Measurements from ENCODE around the gene PAPSS1. TPM values are rescaled to one million over a fixed set of nuclear protein-coding genes. Genes with fewer than 3 reads are reported as not detected.

Gene PAPSS1
- total RNA-seq, 2 donors from 2014 or later: 20.0 to 29.8 TPM

- Histone ChIP-seq H3K27ac (no peak overlapping the region), H3K4me1 (ENCODE audit: control insufficient read depth in 1 of 2, low read depth in 2 of 2) (no peaks in the 10 kb centered on the region), H3K9me3 (no peaks in the 10 kb centered on the region), H3K36me3 (peaks cover 3% of the 10 kb centered on the region), H3K4me3 (no peak overlapping the region), H3K27me3 (replicated peaks; ENCODE audit: insufficient read depth) (no peaks in the 10 kb centered on the region)
- no peak for ATAC-seq (ENCODE audit: insufficient number of reproducible peaks, low FRiP score, low read depth)
- TF ChIP-seq CTCF (IDR thresholded peaks at IDR 0.05): no peak
- DNase-seq (ENCODE audit: low spot score): no peak
Measured at GRCh38 chr4:107650251-107650650, 69.8 kb downstream of the PAPSS1 start.

- TF ChIP-seq CTCF (IDR thresholded peaks at IDR 0.05): no peak
- peaks cover 10% of the 10 kb centered on the region for H3K36me3 ChIP-seq
Measured at GRCh38 chr4:107648178-107648991, 71.6 kb downstream of the PAPSS1 start.

GRCh38 chr4:107647591-107647990 is 72.4 kb downstream of the PAPSS1 start:
- Histone ChIP-seq H3K36me3 (peaks cover 10% of the 10 kb centered on the region), H3K27ac (no peak overlapping the region), H3K9me3 (no peaks in the 10 kb centered on the region), H3K27me3 (replicated peaks; ENCODE audit: insufficient read depth) (no peaks in the 10 kb centered on the region), H3K4me1 (ENCODE audit: control insufficient read depth in 1 of 2, low read depth in 2 of 2) (no peaks in the 10 kb centered on the region), H3K4me3 (no peak overlapping the region)
- no peak for ATAC-seq (ENCODE audit: insufficient number of reproducible peaks, low FRiP score, low read depth)
- no peak for DNase-seq (ENCODE audit: low spot score)
- no peak for TF ChIP-seq CTCF (IDR thresholded peaks at IDR 0.05)

More at GRCh38 chr4:107648178-107648991, 71.6 kb downstream of the PAPSS1 start:
- no peaks in the 10 kb centered on the region for H3K4me1 ChIP-seq (ENCODE audit: control insufficient read depth in 1 of 2, low read depth in 2 of 2)
- no peak for DNase-seq (ENCODE audit: low spot score)
- H3K27ac ChIP-seq: no peak overlapping the region
- H3K9me3 ChIP-seq: no peaks in the 10 kb centered on the region
- no peak overlapping the region for H3K4me3 ChIP-seq
- no peak for ATAC-seq (ENCODE audit: insufficient number of reproducible peaks, low FRiP score, low read depth)
- no peaks in the 10 kb centered on the region for H3K27me3 ChIP-seq (replicated peaks; ENCODE audit: insufficient read depth)

DNA sequence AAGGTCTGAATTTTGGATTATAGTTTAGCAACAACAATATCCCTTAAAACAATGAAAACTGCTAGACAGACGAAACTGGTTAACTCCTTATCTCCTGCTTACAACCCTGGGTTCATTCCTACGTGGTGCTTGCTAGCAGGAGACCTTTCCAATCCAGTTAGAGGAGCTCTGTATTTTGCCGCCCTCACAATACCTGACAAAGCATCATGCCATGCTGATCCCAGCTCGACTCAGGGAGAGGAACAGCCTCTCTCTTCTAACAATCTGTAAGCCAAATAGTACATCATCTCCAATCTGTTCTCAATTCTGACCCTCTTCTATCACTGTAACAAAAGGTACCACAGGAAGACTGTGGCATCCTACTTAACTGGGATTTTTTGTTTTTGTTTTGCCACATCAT is 74.4 kb downstream of the PAPSS1 start:
- no peak for TF ChIP-seq CTCF (IDR thresholded peaks at IDR 0.05)
- Histone ChIP-seq H3K4me1 (ENCODE audit: control insufficient read depth in 1 of 2, low read depth in 2 of 2) (peaks cover 2 to 7% of the 10 kb centered on the region in 2 donors), H3K36me3 (peaks cover 10% of the 10 kb centered on the region), H3K9me3 (no peaks in the 10 kb centered on the region), H3K4me3 (no peak overlapping the region), H3K27me3 (replicated peaks; ENCODE audit: insufficient read depth) (no peaks in the 10 kb centered on the region), H3K27ac (no peak overlapping the region)
- no peak for ATAC-seq (ENCODE audit: insufficient number of reproducible peaks, low FRiP score, low read depth)
- no peak for DNase-seq (ENCODE audit: low spot score)

DNA sequence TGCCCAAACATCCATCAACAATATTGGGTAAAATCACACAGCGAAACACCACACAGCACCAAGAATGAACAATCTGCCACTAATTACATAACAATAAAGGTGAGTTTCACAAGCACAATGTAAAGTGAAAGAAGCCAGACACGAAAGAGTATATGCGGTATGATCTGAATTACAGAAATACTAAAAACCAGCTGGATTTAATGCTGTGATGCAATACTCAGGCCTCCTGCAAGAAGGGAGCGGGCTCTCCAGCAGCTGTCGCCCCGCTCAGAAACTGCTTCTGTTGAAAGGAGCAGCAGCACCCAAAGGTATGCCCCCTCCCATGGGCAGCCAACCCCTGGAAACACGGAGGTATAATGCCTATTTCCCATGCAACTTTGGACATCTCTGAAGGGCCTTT is 77.0 kb downstream of the PAPSS1 start:
- TF ChIP-seq CTCF (IDR thresholded peaks at IDR 0.05): no peak
- no peak overlapping the region for H3K27ac ChIP-seq
- ATAC-seq (ENCODE audit: insufficient number of reproducible peaks, low FRiP score, low read depth): no peak

More for the DNA sequence above, 77.0 kb downstream of the PAPSS1 start:
- no peak for DNase-seq (ENCODE audit: low spot score)
- Histone ChIP-seq H3K36me3 (peaks cover 10% of the 10 kb centered on the region), H3K4me3 (no peak overlapping the region), H3K9me3 (no peaks in the 10 kb centered on the region), H3K4me1 (ENCODE audit: control insufficient read depth in 1 of 2, low read depth in 2 of 2) (peaks cover 3 to 15% of the 10 kb centered on the region in 2 donors), H3K27me3 (replicated peaks; ENCODE audit: insufficient read depth) (no peaks in the 10 kb centered on the region)

Data from thoracic aorta (tissue), 2 donors.